Activated naive CD4-positive, alpha-beta T cell treated with anti-CD3 and anti-CD28 coated beads for 36 hours (primary cell): ENCODE results near the gene KISS1R. TPM values are rescaled to one million over a fixed set of nuclear protein-coding genes. Genes with fewer than 3 reads are reported as not detected.

Source experiments
- CTCF ChIA-PET: fragments of 350-600 bp; sonication (Branson Sonifier 250); formaldehyde crosslinking; loops from one replicate; lab custom pipeline; 2021; ENCODE audit warnings: antibody characterized with exemption; lab: Charles Lee
- DNase-seq: peaks from one replicate; pipeline ENCODE4 v3.0.0-alpha.2; 2020
- H3K27ac Mint-ChIP-seq: one replicate; pipeline ENCODE4 v1.8.0; 2021; ENCODE audit warnings: mild to moderate bottlenecking, mixed read lengths
- H3K27me3 Mint-ChIP-seq: one replicate; pipeline ENCODE4 v1.8.0; 2021; ENCODE audit warnings: low read depth, mixed read lengths
- H3K36me3 Mint-ChIP-seq: one replicate; pipeline ENCODE4 v1.8.0; 2021; ENCODE audit warnings: low read depth, mixed read lengths
- H3K4me1 Mint-ChIP-seq: one replicate; pipeline ENCODE4 v1.8.0; 2021; ENCODE audit warnings: low read depth, mixed read lengths
- H3K4me3 Mint-ChIP-seq: one replicate; pipeline ENCODE4 v1.8.0; 2021; ENCODE audit warnings: mild to moderate bottlenecking, moderate library complexity, mixed read lengths
- H3K9me3 Mint-ChIP-seq: one replicate; pipeline ENCODE4 v1.8.0; 2021; ENCODE audit warnings: mixed read lengths
- intact Hi-C: fragments of 100-400 bp; cut with micrococcal nuclease; formaldehyde crosslinking; loops from one replicate; pipeline ENCODE4 v1.15.1; 2023
- total RNA-seq, 2 experiments: library from RNA; stranded (reverse); gene quantifications; one replicate each; pipeline ENCODE4 v1.2.3, GENCODE V29; 2021

KISS1R gene
- total RNA-seq, result 1 to 10 TPM; 5.3 to 6.6 TPM

DNA sequence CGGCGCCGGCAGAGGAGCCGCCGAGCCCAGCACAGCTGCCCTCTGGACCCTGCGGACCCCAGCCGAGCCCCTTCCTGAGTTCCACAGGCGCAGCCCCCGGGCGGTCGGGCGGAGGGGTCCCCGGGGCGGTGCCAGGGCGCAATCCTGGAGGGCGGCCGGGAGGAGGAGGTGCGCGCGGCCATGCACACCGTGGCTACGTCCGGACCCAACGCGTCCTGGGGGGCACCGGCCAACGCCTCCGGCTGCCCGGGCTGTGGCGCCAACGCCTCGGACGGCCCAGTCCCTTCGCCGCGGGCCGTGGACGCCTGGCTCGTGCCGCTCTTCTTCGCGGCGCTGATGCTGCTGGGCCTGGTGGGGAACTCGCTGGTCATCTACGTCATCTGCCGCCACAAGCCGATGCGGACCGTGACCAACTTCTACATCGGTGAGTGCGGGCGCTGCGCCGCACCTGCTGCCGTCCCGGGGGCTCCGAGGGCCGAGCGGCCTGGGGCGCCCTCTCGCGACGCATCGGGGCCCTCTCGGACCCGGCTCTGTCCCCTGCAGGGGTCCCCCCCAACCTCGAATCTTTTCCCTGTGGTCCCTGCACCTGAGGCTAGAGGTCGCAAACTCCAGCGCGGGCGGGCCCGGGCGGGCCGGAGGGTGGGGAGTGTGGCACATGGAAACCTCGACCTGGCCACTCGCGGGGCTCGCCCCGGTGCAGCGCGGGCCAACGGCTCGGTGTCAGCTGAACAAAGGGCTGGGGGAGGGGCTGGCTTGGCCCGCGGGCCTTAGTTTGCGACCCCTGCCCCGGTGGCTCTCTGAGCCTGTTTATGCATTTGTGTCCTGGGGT is at the start of gene KISS1R:
TSS of gene KISS1R (plus strand) at position 11 of the 829 bp plus-strand sequence. CDS start at position 181, 170 bp downstream.
- Mint-ChIP-seq H3K4me1 (peaks cover 24% of the 10 kb centered on the region), H3K9me3 (no peaks in the 10 kb centered on the region), H3K4me3 (peak within 1 kb of the TSS; percentile 70), H3K36me3 (no peaks in the 10 kb centered on the region), H3K27me3 (peaks cover 2% of the 10 kb centered on the region), H3K27ac (no peak within 1 kb of the TSS)
- CTCF ChIA-PET, result interaction anchor here (3.9 to 8.3 kb wide), 2 partner anchors 54 to 66 kb away, joined by 21 to 102 read pairs; partner anchors contain the start of gene WDR18
- intact Hi-C loops, result loop anchor here (1.0 to 5.0 kb wide), 3 partner anchors 8 to 345 kb away; partner anchors contain the start of gene BSG
- peak; percentile 74 for DNase-seq

DNA sequence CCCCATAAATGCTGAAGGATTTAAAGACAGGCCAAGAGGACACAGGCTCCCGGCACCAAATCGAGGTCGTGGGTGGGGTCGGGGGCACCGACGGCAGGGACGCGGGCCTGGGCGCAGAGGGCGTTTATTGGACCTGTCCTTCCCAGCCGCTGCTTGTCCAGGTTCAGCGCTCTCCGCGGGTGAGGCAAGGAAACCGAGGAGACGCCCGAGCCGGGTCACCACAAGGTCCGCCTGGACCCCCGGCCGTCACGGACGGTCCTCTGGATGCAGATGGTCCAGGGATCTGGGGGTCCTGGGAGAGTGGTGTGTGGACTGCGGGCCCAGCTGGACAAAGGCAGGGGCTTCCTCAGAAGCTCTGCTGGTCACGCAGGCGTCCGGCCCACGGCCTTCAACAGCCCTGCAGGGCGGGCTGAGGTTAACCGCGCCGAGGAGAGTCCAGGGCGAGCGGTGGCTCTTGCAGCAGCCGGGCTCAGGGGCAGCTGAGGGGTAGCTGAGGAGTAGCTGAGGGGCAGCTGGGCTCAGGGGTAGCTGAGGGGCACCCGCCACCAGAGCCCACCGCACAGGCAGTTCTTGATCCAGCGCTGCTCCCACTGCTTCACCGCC is 49.2 kb upstream of the KISS1R start:
- Mint-ChIP-seq H3K4me3 (no peak overlapping the region), H3K36me3 (peaks cover 6% of the 10 kb centered on the region), H3K4me1 (peaks cover 17% of the 10 kb centered on the region), H3K27ac (no peak overlapping the region), H3K27me3 (peaks cover 3% of the 10 kb centered on the region), H3K9me3 (no peaks in the 10 kb centered on the region)
- intact Hi-C loops, result no loop called here
- CTCF ChIA-PET, result no interaction called here
- DNase-seq, result no peak

GRCh38 chr19:868458-869244 is 48.5 kb upstream of the KISS1R start:
- CTCF ChIA-PET, result no interaction called here
- no peaks in the 10 kb centered on the region for H3K9me3 Mint-ChIP-seq
- H3K4me3 Mint-ChIP-seq, result no peak overlapping the region
- H3K4me1 Mint-ChIP-seq, result peaks cover 11% of the 10 kb centered on the region
- H3K36me3 Mint-ChIP-seq, result peaks cover 6% of the 10 kb centered on the region
- intact Hi-C loops, result no loop called here
- DNase-seq, result no peak
- no peaks in the 10 kb centered on the region for H3K27me3 Mint-ChIP-seq
- H3K27ac Mint-ChIP-seq, result no peak overlapping the region

- no peaks in the 10 kb centered on the region for H3K27me3 Mint-ChIP-seq
- H3K27ac Mint-ChIP-seq, result no peak overlapping the region
- H3K4me1 Mint-ChIP-seq, result peaks cover 8% of the 10 kb centered on the region
- no peaks in the 10 kb centered on the region for H3K9me3 Mint-ChIP-seq
- CTCF ChIA-PET, result no interaction called here
- H3K36me3 Mint-ChIP-seq, result peaks cover 6% of the 10 kb centered on the region
- no peak for DNase-seq
- intact Hi-C loops, result no loop called here
- no peak overlapping the region for H3K4me3 Mint-ChIP-seq
Measured at GRCh38 chr19:869245-870177, 47.6 kb upstream of the KISS1R start.

- intact Hi-C loops, result no loop called here
- H3K9me3 Mint-ChIP-seq, result no peaks in the 10 kb centered on the region
- CTCF ChIA-PET, result no interaction called here
- no peaks in the 10 kb centered on the region for H3K27me3 Mint-ChIP-seq
- no peak overlapping the region for H3K4me3 Mint-ChIP-seq
- no peak for DNase-seq
- peaks cover 6% of the 10 kb centered on the region for H3K36me3 Mint-ChIP-seq
- H3K27ac Mint-ChIP-seq, result no peak overlapping the region
- peaks cover 8% of the 10 kb centered on the region for H3K4me1 Mint-ChIP-seq
Measured at GRCh38 chr19:870314-870713, 46.8 kb upstream of the KISS1R start.

GRCh38 chr19:870963-871401 is 46.2 kb upstream of the KISS1R start:
- CTCF ChIA-PET, result no interaction called here
- H3K9me3 Mint-ChIP-seq, result no peaks in the 10 kb centered on the region
- peaks cover 8% of the 10 kb centered on the region for H3K4me1 Mint-ChIP-seq
- intact Hi-C loops, result no loop called here
- H3K27ac Mint-ChIP-seq, result no peak overlapping the region
- H3K4me3 Mint-ChIP-seq, result no peak overlapping the region
- no peaks in the 10 kb centered on the region for H3K27me3 Mint-ChIP-seq
- DNase-seq, result no peak
- peaks cover 6% of the 10 kb centered on the region for H3K36me3 Mint-ChIP-seq

GRCh38 chr19:871446-872265 is 45.5 kb upstream of the KISS1R start:
- CTCF ChIA-PET, result no interaction called here
- no peak for DNase-seq
- intact Hi-C loops, result loop anchor here (2.0 kb wide), 1 partner anchor 35 kb away; no protein-coding TSS in a partner anchor
- peaks cover 8% of the 10 kb centered on the region for H3K4me1 Mint-ChIP-seq
- H3K4me3 Mint-ChIP-seq, result no peak overlapping the region
- H3K27me3 Mint-ChIP-seq, result no peaks in the 10 kb centered on the region
- H3K36me3 Mint-ChIP-seq, result peaks cover 6% of the 10 kb centered on the region
- no peak overlapping the region for H3K27ac Mint-ChIP-seq
- H3K9me3 Mint-ChIP-seq, result no peaks in the 10 kb centered on the region

GRCh38 chr19:872266-872951 is 44.7 kb upstream of the KISS1R start:
- Mint-ChIP-seq H3K27me3 (no peaks in the 10 kb centered on the region), H3K36me3 (peaks cover 6% of the 10 kb centered on the region), H3K4me1 (peaks cover 8% of the 10 kb centered on the region), H3K9me3 (no peaks in the 10 kb centered on the region), H3K27ac (peak overlapping the region; percentile 61), H3K4me3 (peak overlapping the region; percentile 3)
- peak; percentile 83 for DNase-seq
- intact Hi-C loops, result loop anchor here (2.0 kb wide), 1 partner anchor 34 kb away; no protein-coding TSS in a partner anchor
- CTCF ChIA-PET, result no interaction called here

GRCh38 chr19:873084-873483 is 44.0 kb upstream of the KISS1R start:
- H3K27me3 Mint-ChIP-seq, result no peaks in the 10 kb centered on the region
- CTCF ChIA-PET, result no interaction called here
- intact Hi-C loops, result loop anchor here (2.0 kb wide), 1 partner anchor 34 kb away; no protein-coding TSS in a partner anchor
- H3K4me1 Mint-ChIP-seq, result peaks cover 8% of the 10 kb centered on the region
- H3K27ac Mint-ChIP-seq, result no peak overlapping the region
- peak; percentile 74 for DNase-seq
- no peak overlapping the region for H3K4me3 Mint-ChIP-seq
- peaks cover 3% of the 10 kb centered on the region for H3K36me3 Mint-ChIP-seq
- H3K9me3 Mint-ChIP-seq, result no peaks in the 10 kb centered on the region

DNA sequence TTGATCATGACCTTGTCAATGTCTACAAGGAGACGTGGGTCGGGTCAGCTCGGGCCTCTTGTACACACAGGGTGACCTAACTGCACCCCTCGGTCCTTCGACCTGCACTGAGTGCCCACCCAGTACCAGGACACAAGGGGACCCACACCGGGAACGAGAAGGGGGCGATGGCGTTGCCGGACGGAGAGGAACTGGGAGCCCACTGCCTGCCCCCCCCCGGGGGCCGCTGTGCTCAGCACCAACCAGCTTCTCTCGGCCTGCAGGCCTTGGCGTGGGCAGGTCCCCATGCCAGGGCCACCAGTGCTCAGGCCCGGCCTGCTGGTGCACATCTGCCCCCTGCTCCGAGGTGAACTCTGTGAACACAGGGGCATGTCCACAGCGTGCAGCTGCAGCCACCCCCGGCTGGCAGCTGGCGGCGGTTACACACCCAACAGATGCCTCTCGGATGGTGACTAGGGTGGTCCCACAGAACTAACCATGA is 43.5 kb upstream of the KISS1R start:
- CTCF ChIA-PET, result interaction anchor here (0.5 to 0.9 kb wide), 2 partner anchors 10 to 305 kb away, joined by 4 read pairs; no protein-coding TSS in a partner anchor
- no peak for DNase-seq
- Mint-ChIP-seq H3K9me3 (no peaks in the 10 kb centered on the region), H3K27ac (no peak overlapping the region), H3K4me3 (no peak overlapping the region), H3K36me3 (peaks cover 3% of the 10 kb centered on the region), H3K4me1 (peaks cover 8% of the 10 kb centered on the region), H3K27me3 (no peaks in the 10 kb centered on the region)
- intact Hi-C loops, result loop anchor here (2.0 kb wide), 1 partner anchor 33 kb away; no protein-coding TSS in a partner anchor
